ENCODE data around the gene PLCL2.

- TF ChIP-seq, protein P1, sequence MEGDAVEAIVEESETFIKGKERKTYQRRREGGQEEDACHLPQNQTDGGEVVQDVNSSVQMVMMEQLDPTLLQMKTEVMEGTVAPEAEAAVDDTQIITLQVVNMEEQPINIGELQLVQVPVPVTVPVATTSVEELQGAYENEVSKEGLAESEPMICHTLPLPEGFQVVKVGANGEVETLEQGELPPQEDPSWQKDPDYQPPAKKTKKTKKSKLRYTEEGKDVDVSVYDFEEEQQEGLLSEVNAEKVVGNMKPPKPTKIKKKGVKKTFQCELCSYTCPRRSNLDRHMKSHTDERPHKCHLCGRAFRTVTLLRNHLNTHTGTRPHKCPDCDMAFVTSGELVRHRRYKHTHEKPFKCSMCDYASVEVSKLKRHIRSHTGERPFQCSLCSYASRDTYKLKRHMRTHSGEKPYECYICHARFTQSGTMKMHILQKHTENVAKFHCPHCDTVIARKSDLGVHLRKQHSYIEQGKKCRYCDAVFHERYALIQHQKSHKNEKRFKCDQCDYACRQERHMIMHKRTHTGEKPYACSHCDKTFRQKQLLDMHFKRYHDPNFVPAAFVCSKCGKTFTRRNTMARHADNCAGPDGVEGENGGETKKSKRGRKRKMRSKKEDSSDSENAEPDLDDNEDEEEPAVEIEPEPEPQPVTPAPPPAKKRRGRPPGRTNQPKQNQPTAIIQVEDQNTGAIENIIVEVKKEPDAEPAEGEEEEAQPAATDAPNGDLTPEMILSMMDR (IDR thresholded peaks at IDR 0.05): no peak
- TF ChIP-seq POLR2AphosphoS5 (IDR thresholded peaks at IDR 0.05): no peak
- no peak for TF ChIP-seq POLR2A (IDR thresholded peaks at IDR 0.05)
Measured at GRCh38 chr3:17013571-17013970, 128.8 kb downstream of the PLCL2 start.

Data from gastroesophageal sphincter (tissue), 3 donors.